Stomach (tissue), 4 donors: ENCODE results near the gene PRR23E.

ENCODE experiments used
- CTCF ChIP-seq, 7 experiments: fragments of 450-650 bp in 4 of 7; fragments of 200-600 bp in 3 of 7; sonication (generic) in 3 of 7; IDR thresholded peaks; one replicate each; pipeline ENCODE4 v1.5.1; 2016 to 2019; ENCODE audit warnings: antibody characterized with exemption in 7 of 7, control low read depth in 2 of 7, mild to moderate bottlenecking in 1 of 7
- EP300 ChIP-seq: sonication (generic); formaldehyde crosslinking; IDR thresholded peaks from one replicate; pipeline ENCODE4 v1.6.1; 2017; ENCODE audit warnings: antibody characterized with exemption
- POLR2A ChIP-seq, 4 donors: fragments of 450-650 bp; IDR thresholded peaks; one replicate each; pipeline ENCODE4 v1.6.1; 2016; ENCODE audit warnings: antibody characterized with exemption in 4 of 4, control low read depth in 2 of 4, mild to moderate bottlenecking in 1 of 4, moderate library complexity in 1 of 4
- POLR2AphosphoS5 ChIP-seq, 3 donors: sonication (generic); formaldehyde crosslinking; IDR thresholded peaks; one replicate each; pipeline ENCODE4 v1.6.1; 2016; ENCODE audit warnings: antibody characterized with exemption in 3 of 3

- TF ChIP-seq CTCF (IDR thresholded peaks at IDR 0.05) (no peak), POLR2A (IDR thresholded peaks at IDR 0.05) (no peak), EP300 (no peak), POLR2AphosphoS5 (IDR thresholded peaks at IDR 0.05) (no peak)
These were observed 28.1 kb downstream of the PRR23E start for GRCh38 chr3:127221037-127221436.
